ENCODE data around the gene NUDCD3.

NUDCD3 gene

GRCh38 chr7:44374007-44374763 lies 116.3 kb downstream of the NUDCD3 start:
- Histone ChIP-seq H3K4me1 (ENCODE audit: low read length) (peaks cover 8% of the 10 kb centered on the region), H3K27ac (ENCODE audit: low read length) (no peak overlapping the region), H3K4me2 (ENCODE audit: low read depth, low read length) (no peak overlapping the region), H2AFZ (ENCODE audit: low read length) (no peak overlapping the region), H3K27me3 (replicated peaks; ENCODE audit: insufficient read depth, low read length) (no peaks in the 10 kb centered on the region), H3F3A (ENCODE audit: insufficient read depth, low read length) (0 out of 2 replicates have a peak, but pooled peaks cover 3% of the 10 kb centered on the region), H3K4me3 (ENCODE audit: low read length) (no peak overlapping the region), H3K36me3 (replicated peaks; ENCODE audit: insufficient read depth, low read length) (no peaks in the 10 kb centered on the region), H3K9me2 (replicated peaks; ENCODE audit: insufficient read depth, low read length) (no peaks in the 10 kb centered on the region), H3K9ac (ENCODE audit: low read length) (no peak overlapping the region), H3K9me3 (replicated peaks; ENCODE audit: insufficient read depth, low read length) (no peaks in the 10 kb centered on the region), H3K79me2 (ENCODE audit: low read length) (no peaks in the 10 kb centered on the region), H4K20me1 (ENCODE audit: insufficient read depth, low read length) (no peaks in the 10 kb centered on the region)
- TF ChIP-seq CTCF (IDR thresholded peaks at IDR 0.05; ENCODE audit: low read length) (no peak), EZH2 (optimal IDR thresholded peaks at IDR 0.05; ENCODE audit: low read depth, low read length) (no peak), EZH2phosphoT487 (IDR thresholded peaks at IDR 0.05; ENCODE audit: low read length) (no peak)
- DNase-seq: no peak

GRCh38 chr7:44373418-44373740 lies 117.1 kb downstream of the NUDCD3 start:
- DNase-seq: no peak
- H3K36me3 ChIP-seq (replicated peaks; ENCODE audit: insufficient read depth, low read length): no peaks in the 10 kb centered on the region
- 0 out of 2 replicates have a peak, but pooled peaks cover 3% of the 10 kb centered on the region for H3F3A ChIP-seq (ENCODE audit: insufficient read depth, low read length)
- no peaks in the 10 kb centered on the region for H3K27me3 ChIP-seq (replicated peaks; ENCODE audit: insufficient read depth, low read length)
- H3K4me2 ChIP-seq (ENCODE audit: low read depth, low read length): no peak overlapping the region
- peaks cover 8% of the 10 kb centered on the region for H3K4me1 ChIP-seq (ENCODE audit: low read length)
- no peaks in the 10 kb centered on the region for H4K20me1 ChIP-seq (ENCODE audit: insufficient read depth, low read length)
- H3K9me3 ChIP-seq (replicated peaks; ENCODE audit: insufficient read depth, low read length): no peaks in the 10 kb centered on the region
- H3K79me2 ChIP-seq (ENCODE audit: low read length): no peaks in the 10 kb centered on the region
- no peak overlapping the region for H3K9ac ChIP-seq (ENCODE audit: low read length)
- no peak for TF ChIP-seq EZH2 (optimal IDR thresholded peaks at IDR 0.05; ENCODE audit: low read depth, low read length)
- no peak for TF ChIP-seq CTCF (IDR thresholded peaks at IDR 0.05; ENCODE audit: low read length)
- no peak for TF ChIP-seq EZH2phosphoT487 (IDR thresholded peaks at IDR 0.05; ENCODE audit: low read length)
- H3K27ac ChIP-seq (ENCODE audit: low read length): no peak overlapping the region
- no peak overlapping the region for H2AFZ ChIP-seq (ENCODE audit: low read length)
- no peaks in the 10 kb centered on the region for H3K9me2 ChIP-seq (replicated peaks; ENCODE audit: insufficient read depth, low read length)
- H3K4me3 ChIP-seq (ENCODE audit: low read length): no peak overlapping the region

GRCh38 chr7:44372560-44373417 lies 117.7 kb downstream of the NUDCD3 start:
- Histone ChIP-seq H3K36me3 (replicated peaks; ENCODE audit: insufficient read depth, low read length) (no peaks in the 10 kb centered on the region), H2AFZ (ENCODE audit: low read length) (no peak overlapping the region), H3K4me2 (ENCODE audit: low read depth, low read length) (no peak overlapping the region)

More at GRCh38 chr7:44372560-44373417, 117.7 kb downstream of the NUDCD3 start:
- no peaks in the 10 kb centered on the region for H3K9me2 ChIP-seq (replicated peaks; ENCODE audit: insufficient read depth, low read length)
- H3K27ac ChIP-seq (ENCODE audit: low read length): no peak overlapping the region
- no peak overlapping the region for H3K9ac ChIP-seq (ENCODE audit: low read length)
- peaks cover 8% of the 10 kb centered on the region for H3K4me1 ChIP-seq (ENCODE audit: low read length)
- H3K4me3 ChIP-seq (ENCODE audit: low read length): no peak overlapping the region
- H3K79me2 ChIP-seq (ENCODE audit: low read length): no peaks in the 10 kb centered on the region
- DNase-seq: no peak
- H4K20me1 ChIP-seq (ENCODE audit: insufficient read depth, low read length): no peaks in the 10 kb centered on the region
- H3F3A ChIP-seq (ENCODE audit: insufficient read depth, low read length): 0 out of 2 replicates have a peak, but pooled peaks cover 3% of the 10 kb centered on the region
- no peaks in the 10 kb centered on the region for H3K27me3 ChIP-seq (replicated peaks; ENCODE audit: insufficient read depth, low read length)
- H3K9me3 ChIP-seq (replicated peaks; ENCODE audit: insufficient read depth, low read length): no peaks in the 10 kb centered on the region
- TF ChIP-seq EZH2phosphoT487 (IDR thresholded peaks at IDR 0.05; ENCODE audit: low read length) (no peak), EZH2 (optimal IDR thresholded peaks at IDR 0.05; ENCODE audit: low read depth, low read length) (no peak), CTCF (IDR thresholded peaks at IDR 0.05; ENCODE audit: low read length) (no peak)

Data from MM.1S (cell line).